Epithelial cell of proximal tubule (primary cell): ENCODE measurements around the gene FAM120A. TPM values are rescaled to one million over a fixed set of nuclear protein-coding genes. Genes with fewer than 3 reads are reported as not detected.

Experiments used
- DNase-seq: peaks from one replicate; pipeline ENCODE4 v3.0.0-alpha.2; 2011; ENCODE audit warnings: low read depth
- H3K4me3 ChIP-seq: 2 replicates; pipeline ENCODE4 v1.5.1; 2011; ENCODE audit warnings: low read depth, mild to moderate bottlenecking, low read length
- total RNA-seq: library from RNA; depleted of rRNA; stranded (reverse); fragments of >200 nt; gene quantifications from 2 replicates; pipeline ENCODE4 v1.2.3, GENCODE V29; 2015
- TF ChIP-seq, protein P1 (sequence below): conservative IDR thresholded peaks from 2 replicates; pipeline ENCODE4 v1.5.1; 2012; ENCODE audit warnings: low read depth, mild to moderate bottlenecking, low read length

Gene FAM120A
- total RNA-seq, 1 donor from 2014 or later = 71.0 TPM

DNA sequence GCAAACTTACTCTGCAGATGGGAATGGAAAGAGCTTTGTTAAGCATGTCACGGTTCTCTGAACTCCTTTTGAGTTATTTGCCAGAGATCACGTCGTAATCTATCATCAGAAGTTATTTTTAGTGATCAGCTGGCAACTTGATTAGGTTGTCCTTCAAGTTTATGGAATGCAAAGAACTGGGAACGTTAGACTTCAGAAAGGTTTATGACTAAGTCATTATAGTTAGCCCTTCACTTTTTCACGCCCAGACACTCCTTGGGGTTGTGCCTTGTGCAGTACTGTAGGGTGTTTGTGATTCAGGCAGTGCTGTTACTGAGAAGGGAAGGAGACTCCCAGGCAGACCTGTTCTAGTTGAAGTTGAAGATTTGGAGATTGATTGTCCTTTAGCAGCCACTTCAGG lies 98.1 kb downstream of the FAM120A start:
- no peak for DNase-seq
- TF ChIP-seq, protein P1, sequence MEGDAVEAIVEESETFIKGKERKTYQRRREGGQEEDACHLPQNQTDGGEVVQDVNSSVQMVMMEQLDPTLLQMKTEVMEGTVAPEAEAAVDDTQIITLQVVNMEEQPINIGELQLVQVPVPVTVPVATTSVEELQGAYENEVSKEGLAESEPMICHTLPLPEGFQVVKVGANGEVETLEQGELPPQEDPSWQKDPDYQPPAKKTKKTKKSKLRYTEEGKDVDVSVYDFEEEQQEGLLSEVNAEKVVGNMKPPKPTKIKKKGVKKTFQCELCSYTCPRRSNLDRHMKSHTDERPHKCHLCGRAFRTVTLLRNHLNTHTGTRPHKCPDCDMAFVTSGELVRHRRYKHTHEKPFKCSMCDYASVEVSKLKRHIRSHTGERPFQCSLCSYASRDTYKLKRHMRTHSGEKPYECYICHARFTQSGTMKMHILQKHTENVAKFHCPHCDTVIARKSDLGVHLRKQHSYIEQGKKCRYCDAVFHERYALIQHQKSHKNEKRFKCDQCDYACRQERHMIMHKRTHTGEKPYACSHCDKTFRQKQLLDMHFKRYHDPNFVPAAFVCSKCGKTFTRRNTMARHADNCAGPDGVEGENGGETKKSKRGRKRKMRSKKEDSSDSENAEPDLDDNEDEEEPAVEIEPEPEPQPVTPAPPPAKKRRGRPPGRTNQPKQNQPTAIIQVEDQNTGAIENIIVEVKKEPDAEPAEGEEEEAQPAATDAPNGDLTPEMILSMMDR = no peak
- no peak overlapping the region for H3K4me3 ChIP-seq

DNA sequence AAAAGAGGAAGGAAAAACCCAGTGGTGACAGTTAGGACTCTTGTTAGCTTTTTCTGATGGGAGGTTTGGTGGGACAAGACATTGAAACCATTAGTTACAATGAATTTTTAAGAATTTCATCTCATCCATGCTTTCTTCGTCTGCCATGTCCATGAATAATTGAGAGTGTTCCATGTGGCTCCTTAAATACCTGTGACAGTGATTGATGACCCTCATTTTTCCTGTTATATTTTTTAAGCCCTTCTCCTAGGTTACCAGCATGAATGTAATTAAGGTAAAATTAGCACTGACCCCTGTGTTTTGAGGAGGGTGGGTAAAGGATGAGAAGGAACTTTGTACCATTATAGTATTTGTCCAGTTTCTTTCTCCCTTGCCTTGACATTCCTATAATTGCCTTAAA lies 101.4 kb downstream of the FAM120A start:
- TF ChIP-seq, protein P1 = no peak
- no peak for DNase-seq
- H3K4me3 ChIP-seq = no peak overlapping the region

DNA sequence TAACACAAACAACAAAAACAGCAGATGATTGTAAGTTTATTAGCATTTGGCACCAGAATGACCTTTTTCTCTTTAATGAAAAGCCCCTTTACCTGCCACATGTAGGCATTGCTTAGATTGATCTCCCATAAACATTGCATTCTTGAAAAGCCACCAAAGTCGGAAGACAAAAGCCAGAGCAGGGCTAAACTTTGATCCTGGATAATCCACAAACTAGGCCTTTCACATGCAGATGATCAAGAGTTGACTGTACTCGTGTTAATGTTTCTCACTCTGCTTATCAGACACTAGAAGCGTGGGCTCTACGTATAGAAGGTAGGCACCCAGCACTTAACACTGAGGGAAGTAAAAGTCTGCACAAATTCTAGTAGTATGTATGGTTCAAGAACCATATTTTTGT lies 103.9 kb downstream of the FAM120A start:
- H3K4me3 ChIP-seq = no peak overlapping the region
- DNase-seq = no peak
- TF ChIP-seq, protein P1 = no peak

DNA sequence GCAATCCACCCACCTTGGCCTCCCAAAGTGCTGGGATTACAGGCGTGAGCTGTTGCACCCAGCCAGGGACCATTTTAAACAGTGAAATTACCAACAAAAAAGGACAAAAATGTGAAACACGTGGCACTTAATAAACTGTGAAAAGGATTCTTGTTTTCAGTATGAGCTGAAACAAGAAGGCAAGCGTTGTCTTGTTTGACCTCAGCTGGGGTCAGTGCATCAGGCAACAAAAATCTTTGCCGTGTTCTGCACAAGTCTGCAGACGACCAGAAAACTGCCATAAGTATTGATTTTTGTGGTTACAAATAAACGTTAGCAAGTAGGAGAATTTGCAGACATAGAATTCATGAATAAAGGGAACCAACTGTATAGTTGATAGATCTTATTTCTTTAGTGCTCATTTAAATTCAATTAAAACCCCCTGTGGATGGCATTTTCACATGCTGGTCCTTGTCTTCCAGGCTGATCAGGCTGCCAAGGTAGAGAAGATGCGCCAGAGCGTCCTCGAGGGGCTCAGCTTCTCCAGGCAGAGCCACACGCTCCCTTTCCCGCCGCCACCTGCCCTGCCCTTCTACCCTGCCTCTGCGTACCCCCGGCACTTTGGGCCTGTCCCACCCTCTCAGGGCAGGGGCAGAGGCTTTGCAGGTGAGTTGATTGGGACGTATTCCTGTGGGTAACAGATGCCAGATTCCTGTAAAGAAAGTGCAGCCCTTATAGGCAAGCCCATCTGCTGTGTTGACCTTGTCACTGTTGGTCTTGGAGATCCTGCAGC lies 106.1 kb downstream of the FAM120A start:
- no peak for DNase-seq
- no peak overlapping the region for H3K4me3 ChIP-seq
- TF ChIP-seq, protein P1 = no peak

DNA sequence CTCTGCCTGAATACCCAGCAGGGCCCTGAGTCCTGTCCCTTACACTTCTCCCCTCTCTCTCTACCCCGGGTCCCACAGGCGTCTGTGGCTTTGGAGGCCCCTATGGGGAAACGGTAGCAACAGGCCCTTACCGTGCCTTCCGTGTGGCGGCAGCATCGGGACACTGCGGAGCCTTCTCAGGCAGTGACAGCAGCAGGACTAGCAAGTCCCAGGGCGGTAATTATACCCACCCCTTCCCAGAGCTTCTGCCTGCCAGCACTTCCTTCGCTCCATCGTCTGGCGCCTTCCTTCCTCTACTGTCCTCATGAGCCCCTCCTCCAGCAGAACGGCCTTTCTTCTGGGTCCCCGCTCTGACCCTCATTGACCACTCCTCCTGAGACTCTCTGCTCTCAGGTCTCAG lies 107.0 kb downstream of the FAM120A start:
- no peak overlapping the region for H3K4me3 ChIP-seq
- TF ChIP-seq, protein P1 = no peak
- DNase-seq = no peak

DNA sequence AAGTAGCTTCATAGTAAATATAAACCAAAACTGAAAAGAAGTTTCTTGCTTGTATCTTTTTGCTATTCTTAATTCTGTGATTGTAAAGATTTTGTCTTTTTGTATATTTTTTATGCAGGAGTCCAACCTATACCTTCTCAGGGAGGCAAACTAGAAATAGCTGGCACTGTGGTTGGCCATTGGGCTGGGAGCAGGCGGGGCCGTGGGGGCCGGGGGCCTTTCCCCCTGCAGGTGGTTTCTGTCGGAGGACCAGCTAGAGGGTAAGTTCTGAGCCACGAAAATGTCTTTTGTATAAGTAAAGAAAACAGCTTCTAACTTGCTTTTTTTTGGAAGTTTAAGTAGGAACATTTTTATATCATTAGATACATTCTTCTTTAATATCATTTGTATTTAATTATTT lies 109.5 kb downstream of the FAM120A start:
- no peak overlapping the region for H3K4me3 ChIP-seq
- TF ChIP-seq, protein P1 = no peak
- no peak for DNase-seq

DNA sequence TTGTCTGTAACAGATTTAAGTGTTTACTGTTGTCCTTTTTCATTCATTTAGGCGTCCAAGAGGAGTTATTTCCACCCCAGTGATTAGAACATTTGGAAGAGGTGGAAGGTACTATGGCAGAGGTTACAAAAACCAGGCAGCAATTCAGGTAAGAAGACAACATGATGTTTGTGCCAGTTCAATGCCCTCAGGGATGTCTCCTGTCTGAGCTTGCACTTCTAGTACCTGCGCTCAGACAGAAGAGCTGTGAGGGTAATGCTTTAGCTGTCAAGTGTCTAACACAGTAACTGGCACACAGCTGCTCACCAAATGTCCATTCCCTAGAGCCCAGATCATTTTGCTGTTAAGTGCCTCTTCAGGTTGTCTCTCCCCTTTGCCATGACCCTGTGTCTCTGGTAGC lies 110.7 kb downstream of the FAM120A start:
- no peak overlapping the region for H3K4me3 ChIP-seq
- TF ChIP-seq, protein P1 = no peak
- DNase-seq = no peak
